Mesenchymal stem cell (in vitro differentiated cells and primary cell): ENCODE measurements around the gene SLC16A6.
A peak's percentile ranks its signal among the peaks of the same experiment; 100 is the strongest.

Source experiments
- DNase-seq: peaks from one replicate; pipeline ENCODE4 v3.0.0-alpha.2; 2013
- H2AFZ ChIP-seq: one replicate; pipeline ENCODE4 v1.6.1; 2013; ENCODE audit warnings: low read depth, mild to moderate bottlenecking, control low read depth, inconsistent platforms, low read length, moderate library complexity
- H2AK5ac ChIP-seq: 2 replicates; pipeline ENCODE4 v1.6.1; 2013; ENCODE audit warnings: low read length, moderate library complexity, mild to moderate bottlenecking, inconsistent platforms; ENCODE audit not compliant: severe bottlenecking
- H2BK120ac ChIP-seq: one replicate; pipeline ENCODE4 v1.6.1; 2013; ENCODE audit warnings: low read depth, mild to moderate bottlenecking, inconsistent platforms, low read length, moderate library complexity
- H2BK12ac ChIP-seq, 2 experiments: one replicate each; pipeline ENCODE4 v1.6.1; 2013; ENCODE audit warnings: inconsistent platforms in 2 of 2, low read length in 2 of 2, mild to moderate bottlenecking in 2 of 2, moderate library complexity in 2 of 2, control low read depth in 1 of 2
- H2BK15ac ChIP-seq: one replicate; pipeline ENCODE4 v1.6.1; 2013; ENCODE audit warnings: mild to moderate bottlenecking, low read depth, inconsistent platforms; ENCODE audit not compliant: poor library complexity, severe bottlenecking
- H2BK5ac ChIP-seq: 2 replicates; pipeline ENCODE4 v1.6.1; 2013; ENCODE audit warnings: low read depth, mild to moderate bottlenecking, low read length, control low read depth, inconsistent platforms; ENCODE audit not compliant: poor library complexity, severe bottlenecking
- H3K14ac ChIP-seq, 2 experiments: one replicate each; pipeline ENCODE4 v1.6.1; 2013; ENCODE audit warnings: inconsistent platforms in 2 of 2, low read length in 2 of 2, control low read depth in 1 of 2, mild to moderate bottlenecking in 1 of 2, moderate library complexity in 1 of 2
- H3K18ac ChIP-seq, 2 experiments: one replicate each; pipeline ENCODE4 v1.6.1; 2013; ENCODE audit warnings: inconsistent platforms in 2 of 2, low read length in 2 of 2, control low read depth in 1 of 2, low read depth in 1 of 2, mild to moderate bottlenecking in 1 of 2
- H3K23ac ChIP-seq, 2 experiments: one replicate each; pipeline ENCODE4 v1.6.1; 2013; ENCODE audit warnings: inconsistent platforms in 2 of 2, low read length in 2 of 2, mild to moderate bottlenecking in 2 of 2, moderate library complexity in 2 of 2, control low read depth in 1 of 2
- H3K27ac ChIP-seq: 2 replicates; pipeline ENCODE4 v1.5.1; 2013; ENCODE audit warnings: mild to moderate bottlenecking, moderate library complexity, low read length, control low read depth, inconsistent platforms; ENCODE audit not compliant: poor library complexity, severe bottlenecking
- H3K27me3 ChIP-seq, 2 experiments: 2 replicates each; pipeline versions ENCODE4 v1.6.1 to v1.7.0; 2013; ENCODE audit warnings: low read length in 2 of 2, mild to moderate bottlenecking in 2 of 2, moderate library complexity in 2 of 2, control low read depth in 1 of 2, inconsistent platforms in 1 of 2; ENCODE audit not compliant: control insufficient read depth in 1 of 2, insufficient read depth in 1 of 2
- H3K36me3 ChIP-seq, 2 experiments: 2 replicates each; pipeline versions ENCODE4 v1.6.1 to v1.7.0; 2013; ENCODE audit warnings: low read length in 2 of 2, control low read depth in 1 of 2, inconsistent platforms in 1 of 2, low read depth in 1 of 2, mild to moderate bottlenecking in 1 of 2; ENCODE audit not compliant: insufficient read depth in 2 of 2, control insufficient read depth in 1 of 2
- H3K4ac ChIP-seq, 2 experiments: one replicate each; pipeline ENCODE4 v1.6.1; 2013; ENCODE audit warnings: inconsistent platforms in 2 of 2, low read length in 2 of 2, mild to moderate bottlenecking in 2 of 2, moderate library complexity in 2 of 2, control low read depth in 1 of 2, low read depth in 1 of 2
- H3K4me1 ChIP-seq: 2 replicates; pipeline ENCODE4 v1.6.1; 2013; ENCODE audit warnings: low read depth, low read length, control low read depth; ENCODE audit not compliant: control insufficient read depth, insufficient read depth
- H3K4me2 ChIP-seq: 2 replicates; pipeline ENCODE4 v1.6.1; 2013; ENCODE audit warnings: low read length, mild to moderate bottlenecking, inconsistent platforms; ENCODE audit not compliant: poor library complexity, severe bottlenecking
- H3K4me3 ChIP-seq, 2 experiments: 2 replicates each; pipeline versions ENCODE4 v1.5.1 to v1.7.0; 2013; ENCODE audit warnings: low read length in 2 of 2, mild to moderate bottlenecking in 2 of 2, control low read depth in 1 of 2, low read depth in 1 of 2; ENCODE audit not compliant: insufficient read depth in 1 of 2
- H3K79me1 ChIP-seq: replicated peaks from 2 replicates; pipeline ENCODE4 v1.6.1; 2013; ENCODE audit warnings: mild to moderate bottlenecking, control low read depth, low read length, inconsistent platforms; ENCODE audit not compliant: poor library complexity, severe bottlenecking
- H3K9ac ChIP-seq: 2 replicates; pipeline ENCODE4 v1.7.0; 2013; ENCODE audit warnings: mild to moderate bottlenecking, low read length, moderate library complexity
- H3K9me3 ChIP-seq: 2 replicates; pipeline ENCODE4 v1.7.0; 2013; ENCODE audit warnings: mild to moderate bottlenecking, low read length; ENCODE audit not compliant: control insufficient read depth
- H4K8ac ChIP-seq: one replicate; pipeline ENCODE4 v1.6.1; 2013; ENCODE audit warnings: inconsistent platforms, mild to moderate bottlenecking, low read length, moderate library complexity
- H4K91ac ChIP-seq: one replicate; pipeline ENCODE4 v1.6.1; 2013; ENCODE audit warnings: mild to moderate bottlenecking, low read length, inconsistent platforms
- WGBS: methylation state at CpG from one replicate; pipeline ENCODE4 v1.1.7; 2013; ENCODE audit warnings: mixed read lengths; 5-methylcytosine and 5-hydroxymethylcytosine counted together

The SLC16A6 gene

DNA sequence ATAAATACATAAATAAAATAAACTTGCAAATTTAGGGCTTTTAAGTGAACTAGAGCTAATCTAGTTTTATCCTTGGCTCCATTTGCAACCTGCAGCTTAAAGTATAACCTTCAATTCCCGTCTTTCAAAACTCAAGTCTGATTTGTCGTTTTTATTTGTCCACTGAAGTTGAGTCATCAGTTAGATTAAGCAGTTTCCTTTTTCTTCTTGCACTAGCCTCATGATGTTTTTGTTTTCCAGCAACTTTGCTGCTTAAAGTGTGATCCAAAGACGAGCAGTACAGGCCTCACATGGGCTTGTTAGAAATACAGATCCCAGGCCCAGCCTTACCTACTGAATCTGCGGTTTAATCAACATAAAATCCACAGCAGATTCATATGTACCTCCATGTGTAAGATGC is 14.2 kb upstream of the SLC16A6 start:
- H3K4me2 ChIP-seq, result no peak overlapping the region
- H3K4me3 ChIP-seq, result no peak overlapping the region
- no peak overlapping the region for H3K18ac ChIP-seq
- peaks cover 0 to 3% of the 10 kb centered on the region in 2 experiments for H3K36me3 ChIP-seq
- peaks cover 5% of the 10 kb centered on the region for H3K9me3 ChIP-seq
- WGBS, result 70% methylated on average over 4 of the region's 4 CpGs
- H2BK15ac ChIP-seq, result no peak overlapping the region
- H3K4me1 ChIP-seq, result peaks cover 5% of the 10 kb centered on the region
- H3K23ac ChIP-seq, result no peak overlapping the region
- H2BK5ac ChIP-seq, result no peak overlapping the region
- H3K27me3 ChIP-seq, result peaks cover 0 to 9% of the 10 kb centered on the region in 2 experiments
- no peaks in the 10 kb centered on the region for H3K79me1 ChIP-seq
- no peak overlapping the region for H2BK12ac ChIP-seq
- no peak overlapping the region for H3K9ac ChIP-seq
- no peak overlapping the region for H4K91ac ChIP-seq
- no peak overlapping the region for H3K14ac ChIP-seq
- no peak overlapping the region for H3K4ac ChIP-seq
- H2BK120ac ChIP-seq, result no peak overlapping the region
- H4K8ac ChIP-seq, result no peak overlapping the region
- peak; percentile 48 for DNase-seq
- H2AFZ ChIP-seq, result no peak overlapping the region
- no peak overlapping the region for H2AK5ac ChIP-seq
- no peak overlapping the region for H3K27ac ChIP-seq

DNA sequence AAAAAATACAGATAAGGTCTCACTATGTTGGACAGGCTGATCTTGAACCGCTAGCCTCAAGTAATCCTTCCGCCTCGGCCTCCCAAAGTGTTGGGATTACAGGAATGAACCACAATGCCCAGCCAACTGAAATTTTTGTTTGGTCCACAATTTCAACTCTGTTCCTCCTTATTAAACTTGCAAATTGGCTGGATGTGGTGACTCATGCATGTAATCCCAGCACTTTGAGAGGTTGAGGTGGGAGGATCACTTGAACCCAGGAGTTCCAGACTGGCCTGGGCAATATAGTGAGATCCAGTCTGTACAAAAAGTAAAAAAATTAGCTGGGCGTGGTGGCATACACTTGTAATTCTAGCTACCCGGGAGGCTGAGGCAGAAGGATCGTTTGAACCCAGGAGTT is 13.8 kb upstream of the SLC16A6 start:
- H2BK5ac ChIP-seq, result no peak overlapping the region
- H3K18ac ChIP-seq, result no peak overlapping the region
- peaks cover 0 to 3% of the 10 kb centered on the region in 2 experiments for H3K36me3 ChIP-seq
- H2AFZ ChIP-seq, result no peak overlapping the region
- DNase-seq, result no peak
- peak overlapping the region in 1 of 2 experiments; percentile 12 for H3K4ac ChIP-seq
- H3K14ac ChIP-seq, result no peak overlapping the region
- H3K4me2 ChIP-seq, result no peak overlapping the region
- no peak overlapping the region for H2BK15ac ChIP-seq
- no peak overlapping the region for H4K91ac ChIP-seq
- peaks cover 5% of the 10 kb centered on the region for H3K4me1 ChIP-seq
- H4K8ac ChIP-seq, result no peak overlapping the region
- H2BK12ac ChIP-seq, result no peak overlapping the region
- no peak overlapping the region for H2AK5ac ChIP-seq
- H3K27ac ChIP-seq, result no peak overlapping the region
- no peak overlapping the region for H3K4me3 ChIP-seq
- H2BK120ac ChIP-seq, result peak overlapping the region; percentile 30
- H3K9ac ChIP-seq, result no peak overlapping the region
- 95% methylated on average over 5 of the region's 6 CpGs for WGBS
- H3K23ac ChIP-seq, result no peak overlapping the region
- peaks cover 0 to 9% of the 10 kb centered on the region in 2 experiments for H3K27me3 ChIP-seq
- no peaks in the 10 kb centered on the region for H3K79me1 ChIP-seq
- peaks cover 5% of the 10 kb centered on the region for H3K9me3 ChIP-seq

DNA sequence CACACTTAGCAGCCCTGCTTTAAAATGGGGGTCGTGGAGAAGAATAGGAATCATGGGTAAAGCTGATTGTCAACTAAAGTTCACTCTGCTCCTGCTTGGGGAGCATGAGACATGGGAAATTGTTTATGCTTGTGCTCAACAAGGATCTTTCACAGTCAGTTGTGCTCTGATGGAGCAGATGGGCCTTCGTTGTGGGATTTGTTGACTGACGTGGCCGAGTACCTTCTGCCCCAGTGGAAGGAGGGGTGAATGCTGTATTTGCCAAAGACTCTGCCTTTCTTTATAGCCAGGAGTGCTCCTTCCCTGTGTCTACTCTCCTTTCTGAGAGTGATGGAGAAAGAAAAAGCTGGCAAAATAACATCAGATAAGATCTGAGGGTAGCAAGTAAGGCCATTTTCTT is 11.7 kb upstream of the SLC16A6 start:
- no peak overlapping the region for H3K14ac ChIP-seq
- no peak overlapping the region for H3K4me2 ChIP-seq
- H4K8ac ChIP-seq, result peak overlapping the region; percentile 32
- peaks cover 0 to 9% of the 10 kb centered on the region in 2 experiments for H3K27me3 ChIP-seq
- DNase-seq, result no peak
- no peaks in the 10 kb centered on the region for H3K79me1 ChIP-seq
- no peak overlapping the region for H2BK5ac ChIP-seq
- H2BK12ac ChIP-seq, result peak overlapping the region; percentile 11 to 83
- peak overlapping the region; percentile 47 for H4K91ac ChIP-seq
- no peak overlapping the region for H2AK5ac ChIP-seq
- H2BK15ac ChIP-seq, result no peak overlapping the region
- peak overlapping the region in 1 of 2 experiments; percentile 38 for H3K18ac ChIP-seq
- H2AFZ ChIP-seq, result no peak overlapping the region
- peak overlapping the region; percentile 17 for H3K27ac ChIP-seq
- H3K36me3 ChIP-seq, result no peaks in the 10 kb centered on the region
- no peak overlapping the region for H2BK120ac ChIP-seq
- peak overlapping the region in 1 of 2 experiments; percentile 43 for H3K4ac ChIP-seq
- WGBS, result 78% methylated on average over 4 of the region's 4 CpGs
- H3K9me3 ChIP-seq, result peaks cover 5% of the 10 kb centered on the region
- H3K4me1 ChIP-seq, result peaks cover 5% of the 10 kb centered on the region
- H3K23ac ChIP-seq, result no peak overlapping the region
- no peak overlapping the region for H3K9ac ChIP-seq
- H3K4me3 ChIP-seq, result no peak overlapping the region

DNA sequence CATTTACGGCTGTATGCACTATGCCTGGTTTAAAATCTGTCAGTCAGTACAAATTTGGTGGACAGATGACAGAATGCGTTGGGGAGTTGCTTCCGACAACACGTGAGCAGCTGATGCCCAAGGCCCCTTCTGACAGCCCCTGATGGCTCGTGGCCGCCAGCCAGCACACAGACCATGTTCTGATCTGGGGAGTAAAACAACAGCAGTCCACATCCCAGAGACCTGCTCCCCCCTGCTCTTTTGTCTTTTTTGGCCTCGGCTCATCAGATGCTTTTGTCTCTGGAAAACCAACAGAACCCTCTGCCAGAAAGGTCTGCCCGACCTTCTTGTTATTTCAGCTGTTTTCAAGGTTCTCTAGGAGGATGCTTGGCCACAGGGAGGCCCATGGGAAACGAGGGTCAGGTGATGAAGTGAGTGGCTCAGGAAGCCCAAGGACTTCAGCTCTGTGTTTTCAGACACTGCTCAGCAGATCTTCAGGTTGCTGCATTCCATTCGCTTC is 11.2 kb upstream of the SLC16A6 start:
- peak overlapping the region; percentile 31 for H4K8ac ChIP-seq
- no peak overlapping the region for H2BK5ac ChIP-seq
- no peak for DNase-seq
- H3K4ac ChIP-seq, result peak overlapping the region in 1 of 2 experiments; percentile 50
- H3K27ac ChIP-seq, result no peak overlapping the region
- peak overlapping the region; percentile 1 to 11 for H2BK12ac ChIP-seq
- WGBS, result 91% methylated on average over 10 of the region's 10 CpGs
- H3K23ac ChIP-seq, result no peak overlapping the region
- no peaks in the 10 kb centered on the region for H3K79me1 ChIP-seq
- peaks cover 5% of the 10 kb centered on the region for H3K4me1 ChIP-seq
- H3K9ac ChIP-seq, result no peak overlapping the region
- H3K14ac ChIP-seq, result peak overlapping the region in 1 of 2 experiments; percentile 9
- H3K18ac ChIP-seq, result peak overlapping the region in 1 of 2 experiments; percentile 11
- H3K36me3 ChIP-seq, result no peaks in the 10 kb centered on the region
- H3K4me3 ChIP-seq, result no peak overlapping the region
- H3K27me3 ChIP-seq, result peaks cover 0 to 9% of the 10 kb centered on the region in 2 experiments
- H3K4me2 ChIP-seq, result no peak overlapping the region
- no peak overlapping the region for H2BK15ac ChIP-seq
- H2AFZ ChIP-seq, result no peak overlapping the region
- no peak overlapping the region for H2AK5ac ChIP-seq
- peak overlapping the region; percentile 47 for H4K91ac ChIP-seq
- H2BK120ac ChIP-seq, result no peak overlapping the region
- H3K9me3 ChIP-seq, result peaks cover 2% of the 10 kb centered on the region
